GM12864 (cell line): ENCODE data around the gene TBCK.

Experiments used
- DNase-seq: peaks from one replicate; pipeline ENCODE4 v3.0.0-alpha.2; 2011; ENCODE audit warnings: low read depth
- H3K4me3 ChIP-seq: 2 replicates; pipeline ENCODE4 v1.5.1; 2011; ENCODE audit warnings: mild to moderate bottlenecking, low read depth, low read length, control low read depth
- CTCF ChIP-seq: IDR thresholded peaks from 2 replicates; pipeline ENCODE4 v1.5.1; 2011; ENCODE audit warnings: low read depth, mild to moderate bottlenecking, moderate library complexity, low read length, control low read depth, inconsistent platforms; ENCODE audit errors: missing control alignments

The TBCK gene

GRCh38 chr4:106183551-106183950, 132.5 kb downstream of the TBCK start:
- DNase-seq, result no peak
- TF ChIP-seq CTCF, result no peak
- no peak overlapping the region for H3K4me3 ChIP-seq

GRCh38 chr4:106172861-106173260, 143.1 kb downstream of the TBCK start:
- H3K4me3 ChIP-seq, result no peak overlapping the region
- no peak for TF ChIP-seq CTCF
- no peak for DNase-seq

GRCh38 chr4:106165351-106166010, 150.5 kb downstream of the TBCK start:
- TF ChIP-seq CTCF, result no peak
- H3K4me3 ChIP-seq, result no peak overlapping the region
- DNase-seq, result no peak

GRCh38 chr4:106162278-106162677, 153.7 kb downstream of the TBCK start:
- no peak overlapping the region for H3K4me3 ChIP-seq
- DNase-seq, result no peak
- no peak for TF ChIP-seq CTCF

- H3K4me3 ChIP-seq, result no peak overlapping the region
- no peak for TF ChIP-seq CTCF
- no peak for DNase-seq
Observed at GRCh38 chr4:106160560-106160959, 155.4 kb downstream of the TBCK start.

- DNase-seq, result no peak
- H3K4me3 ChIP-seq, result no peak overlapping the region
- no peak for TF ChIP-seq CTCF
Observed at GRCh38 chr4:106149911-106150310, 166.1 kb downstream of the TBCK start.

- no peak for TF ChIP-seq CTCF
- no peak overlapping the region for H3K4me3 ChIP-seq
- no peak for DNase-seq
Observed at GRCh38 chr4:106149026-106149425, 167.0 kb downstream of the TBCK start.
